Sigmoid colon (tissue), 7 donors: ENCODE data around the gene ZNF740. TPM values are rescaled to one million over a fixed set of nuclear protein-coding genes. Genes with fewer than 3 reads are reported as not detected.
A peak's percentile ranks its signal among the peaks of the same experiment; 100 is the strongest.

Experiments
- DNase-seq: peaks from one replicate; pipeline ENCODE4 v3.0.0-alpha.2; 2019
- H3K27ac ChIP-seq, 4 donors: fragments of 200-600 bp; sonication (generic); one replicate each; pipeline ENCODE4 v1.5.1; 2016 to 2019; ENCODE audit warnings: mild to moderate bottlenecking in 1 of 4
- H3K27me3 ChIP-seq, 3 donors: fragments of 200-600 bp; sonication (generic); one replicate each; pipeline ENCODE4 v1.5.1; 2019; ENCODE audit warnings: mild to moderate bottlenecking in 1 of 3
- H3K36me3 ChIP-seq, 4 donors: fragments of 200-600 bp; sonication (generic); one replicate each; pipeline ENCODE4 v1.5.1; 2016 to 2019
- H3K4me1 ChIP-seq, 4 donors: fragments of 200-600 bp; sonication (generic); one replicate each; pipeline ENCODE4 v1.5.1; 2017 to 2019
- H3K4me3 ChIP-seq, 4 donors: fragments of 200-600 bp; sonication (generic); one replicate each; pipeline ENCODE4 v1.5.1; 2017 to 2019; ENCODE audit warnings: mild to moderate bottlenecking in 2 of 4, moderate library complexity in 1 of 4
- H3K9me3 ChIP-seq, 4 donors: fragments of 200-600 bp in 3 of 4; sonication (generic) in 3 of 4; one replicate each; pipeline versions ENCODE4 v1.5.1 to v1.6.1; 2013 to 2019
- CTCF ChIP-seq, 4 experiments: fragments of 450-650 bp in 3 of 4; fragments of 200-600 bp in 1 of 4; IDR thresholded peaks; one replicate each; pipeline ENCODE4 v1.5.1; 2016 to 2019; ENCODE audit warnings: antibody characterized with exemption in 4 of 4, mild to moderate bottlenecking in 3 of 4, moderate library complexity in 2 of 4
- EP300 ChIP-seq, 4 donors: sonication (generic); formaldehyde crosslinking; IDR thresholded peaks; one replicate each; pipeline ENCODE4 v1.6.1; 2017; ENCODE audit warnings: antibody characterized with exemption in 4 of 4
- POLR2A ChIP-seq, 2 donors: fragments of 450-650 bp; IDR thresholded peaks; one replicate each; pipeline ENCODE4 v1.6.1; 2016; ENCODE audit warnings: antibody characterized with exemption in 2 of 2, mild to moderate bottlenecking in 2 of 2, moderate library complexity in 2 of 2
- POLR2AphosphoS5 ChIP-seq, 4 donors: sonication (generic); formaldehyde crosslinking; IDR thresholded peaks; one replicate each; pipeline ENCODE4 v1.6.1; 2017; ENCODE audit warnings: antibody characterized with exemption in 4 of 4
- WGBS, 2 donors: extraction: QIAGEN DNeasy Blood & Tissue Kit; methylation state at CpG; one replicate each; pipeline ENCODE4 v1.1.7; 2013; 5-methylcytosine and 5-hydroxymethylcytosine counted together
- intact Hi-C: fragments of 100-400 bp; cut with DNase I; formaldehyde crosslinking; loops from one replicate; pipeline ENCODE4 v1.15.1; 2023
- polyA plus RNA-seq, 3 donors: library from polyadenylated mRNA; stranded (reverse); fragments of 200-250 nt; gene quantifications; one replicate each; pipeline ENCODE4 v1.2.3, GENCODE V29; 2013
- total RNA-seq, 4 donors: library from RNA; depleted of rRNA; stranded (reverse); fragments of >200 nt; gene quantifications; one replicate each; pipeline ENCODE4 v1.1.0, GENCODE V29; 2016
- donor health status: healthy with polysubstance abuse.
- donor health status: Bipolar disorder and iron deficiency.
- donor health status: healthy.

ZNF740 gene
- total and polyA plus RNA-seq, 7 donors = 2.3 to 16.6 (median 12.0) TPM

- no peak for DNase-seq
- Histone ChIP-seq H3K36me3 (no peaks in the 10 kb centered on the region), H3K4me3 (no peak overlapping the region), H3K27ac (peak overlapping the region in 3 of 4 donors; percentile 90 to 92 (median 90)), H3K9me3 (no peaks in the 10 kb centered on the region), H3K27me3 (no peaks in the 10 kb centered on the region), H3K4me1 (peaks cover 0 to 40% (median 35%) of the 10 kb centered on the region in 4 donors)
- 69 to 71% methylated on average over 3 of the region's 3 CpGs for WGBS, 2 donors
- intact Hi-C loops = no loop called here
- TF ChIP-seq CTCF (IDR thresholded peaks at IDR 0.05) (no peak), POLR2AphosphoS5 (IDR thresholded peaks at IDR 0.05) (no peak), EP300 (IDR thresholded peaks at IDR 0.05) (no peak), POLR2A (IDR thresholded peaks at IDR 0.05) (no peak)
These were observed 54.6 kb downstream of the ZNF740 start for GRCh38 chr12:53235164-53235563.

GRCh38 chr12:53235742-53236442, 55.4 kb downstream of the ZNF740 start:
- no peak for DNase-seq
- H3K9me3 ChIP-seq = no peaks in the 10 kb centered on the region
- no peaks in the 10 kb centered on the region for H3K36me3 ChIP-seq
- intact Hi-C loops = no loop called here
- no peaks in the 10 kb centered on the region for H3K27me3 ChIP-seq
- no peak for TF ChIP-seq EP300 (IDR thresholded peaks at IDR 0.05)
- TF ChIP-seq CTCF (IDR thresholded peaks at IDR 0.05) = no peak
- TF ChIP-seq POLR2A (IDR thresholded peaks at IDR 0.05) = no peak
- TF ChIP-seq POLR2AphosphoS5 (IDR thresholded peaks at IDR 0.05) = no peak
- WGBS, 2 donors = 77 to 86% methylated on average over 9 of the region's 9 CpGs
- peaks cover 0 to 33% (median 28%) of the 10 kb centered on the region in 4 donors for H3K4me1 ChIP-seq
- no peak overlapping the region for H3K27ac ChIP-seq
- no peak overlapping the region for H3K4me3 ChIP-seq

- Histone ChIP-seq H3K9me3 (no peaks in the 10 kb centered on the region), H3K4me1 (peaks cover 0 to 26% (median 22%) of the 10 kb centered on the region in 4 donors), H3K36me3 (no peaks in the 10 kb centered on the region), H3K27ac (no peak overlapping the region), H3K27me3 (no peaks in the 10 kb centered on the region), H3K4me3 (no peak overlapping the region)
- intact Hi-C loops = no loop called here
- DNase-seq = no peak
- no peak for TF ChIP-seq CTCF (IDR thresholded peaks at IDR 0.05)
- TF ChIP-seq EP300 (IDR thresholded peaks at IDR 0.05) = no peak
- no peak for TF ChIP-seq POLR2A (IDR thresholded peaks at IDR 0.05)
- TF ChIP-seq POLR2AphosphoS5 (IDR thresholded peaks at IDR 0.05) = no peak
- 84 to 96% methylated on average over 1 of the region's 1 CpG for WGBS, 2 donors
These were observed 56.1 kb downstream of the ZNF740 start for GRCh38 chr12:53236443-53237111.

- WGBS, 2 donors = 93 to 94% methylated on average over 10 of the region's 10 CpGs
- intact Hi-C loops = no loop called here
- no peaks in the 10 kb centered on the region for H3K9me3 ChIP-seq
These were observed 59.2 kb downstream of the ZNF740 start for GRCh38 chr12:53239643-53240258.

More at GRCh38 chr12:53239643-53240258, 59.2 kb downstream of the ZNF740 start:
- DNase-seq = no peak
- H3K36me3 ChIP-seq = no peaks in the 10 kb centered on the region
- TF ChIP-seq POLR2A (IDR thresholded peaks at IDR 0.05) (no peak), EP300 (IDR thresholded peaks at IDR 0.05) (no peak), POLR2AphosphoS5 (IDR thresholded peaks at IDR 0.05) (no peak), CTCF (IDR thresholded peaks at IDR 0.05) (no peak)
- H3K27ac ChIP-seq = no peak overlapping the region
- no peaks in the 10 kb centered on the region for H3K4me1 ChIP-seq
- peaks cover 0 to 11% (median 0%) of the 10 kb centered on the region in 3 donors for H3K27me3 ChIP-seq
- no peak overlapping the region for H3K4me3 ChIP-seq
